Gastrocnemius medialis (tissue), 4 donors: Measurements from ENCODE around the gene CIITA. TPM values are rescaled to one million over a fixed set of nuclear protein-coding genes. Genes with fewer than 3 reads are reported as not detected.
"Not testable (repeated sequence)": the region's sequence is repeated elsewhere in the genome, so short reads cannot be mapped to it uniquely, and the experiment has no call there.

ENCODE experiments used
- ATAC-seq, 2 donors: fragments of 150-250 bp; one replicate each; pipeline ENCODE4 v1.9.1; 2016
- DNase-seq, 2 donors: peaks; one replicate each; pipeline ENCODE4 v3.0.0-alpha.2; 2019
- H3K27ac ChIP-seq, 4 donors: fragments of 200-600 bp; sonication (generic); 1 replicate in 1 of 4; 2 replicates in 3 of 4; pipeline ENCODE4 v1.5.1; 2016 to 2018; ENCODE audit warnings: mild to moderate bottlenecking in 2 of 4, moderate library complexity in 1 of 4
- H3K27me3 ChIP-seq, 3 donors: fragments of 200-600 bp; sonication (generic) in 2 of 3; 1 replicate in 1 of 3; 2 replicates in 2 of 3; pipeline versions ENCODE4 v1.5.1 to v1.6.0; 2016 to 2019; ENCODE audit warnings: mild to moderate bottlenecking in 1 of 3, moderate library complexity in 1 of 3
- H3K36me3 ChIP-seq, 2 donors: fragments of 200-600 bp; sonication (generic) in 1 of 2; one replicate each; pipeline ENCODE4 v1.5.1; 2017 to 2018
- H3K4me1 ChIP-seq, 2 donors: fragments of 200-600 bp; sonication (generic) in 1 of 2; one replicate each; pipeline ENCODE4 v1.5.1; 2016 to 2017; ENCODE audit warnings: mild to moderate bottlenecking in 2 of 2
- H3K4me3 ChIP-seq, 4 donors: fragments of 200-600 bp; sonication (generic) in 3 of 4; 1 replicate in 1 of 4; 2 replicates in 3 of 4; pipeline ENCODE4 v1.5.1; 2016 to 2019; ENCODE audit warnings: mild to moderate bottlenecking in 2 of 4
- H3K9me3 ChIP-seq, 3 donors: fragments of 200-600 bp; sonication (generic) in 2 of 3; 1 replicate in 1 of 3; 2 replicates in 2 of 3; pipeline ENCODE4 v1.5.1; 2016 to 2019
- CTCF ChIP-seq, 5 experiments: fragments of 450-650 bp in 3 of 5; fragments of 200-600 bp in 2 of 5; sonication (generic) in 2 of 5; IDR thresholded peaks in 4 of 5; conservative IDR thresholded peaks in 1 of 5; 1 replicate in 4 of 5; 2 replicates in 1 of 5; pipeline ENCODE4 v1.5.1; 2016 to 2019; ENCODE audit warnings: antibody characterized with exemption in 5 of 5, mild to moderate bottlenecking in 3 of 5, moderate library complexity in 3 of 5
- POLR2A ChIP-seq, 2 donors: fragments of 450-650 bp; IDR thresholded peaks; one replicate each; pipeline ENCODE4 v1.6.1; 2017; ENCODE audit warnings: antibody characterized with exemption in 2 of 2, mild to moderate bottlenecking in 2 of 2, moderate library complexity in 2 of 2
- in situ Hi-C, 4 donors: fragments of 200-750 bp; cut with MboI; loops; one replicate each; pipeline versions ENCODE4 v1.15.0 to v1.8.0; 2017; ENCODE audit warnings: low sequenced_read_pairs in 4 of 4
- intact Hi-C: fragments of 100-400 bp; cut with DNase I; formaldehyde crosslinking; loops from one replicate; pipeline ENCODE4 v1.15.1; 2023; ENCODE audit warnings: low total_unique reads
- total RNA-seq, 4 donors: library from RNA; depleted of rRNA; stranded (reverse); fragments of >200 nt; gene quantifications; one replicate each; pipeline versions ENCODE4 v1.1.0 to v1.2.3, GENCODE V29; 2016

CIITA gene
- total RNA-seq, 4 donors from 2014 or later = 2.3 to 9.1 (median 5.1) TPM

- intact Hi-C loops = loop anchor here (5.0 to 10.0 kb wide), 6 partner anchors 407 to 974 kb away; partner anchors contain the start of genes GSPT1 and RMI2
- TF ChIP-seq CTCF (IDR thresholded peaks at IDR 0.05 in 4 of 5, conservative IDR thresholded peaks at IDR 0.05 in 1 of 5) (peak in 1 of 5 experiments; percentile 9), POLR2A (IDR thresholded peaks at IDR 0.05) (peak; percentile 84 to 91)
- no peaks in the 10 kb centered on the region for H3K36me3 ChIP-seq
- peaks cover 76 to 78% of the 10 kb centered on the region in 2 donors for H3K4me1 ChIP-seq
- peak; percentile 12 to 47 for ATAC-seq
- H3K4me3 ChIP-seq = peak overlapping the region; percentile 70 to 82 (median 74)
- H3K9me3 ChIP-seq = no peaks in the 10 kb centered on the region
- no peaks in the 10 kb centered on the region for H3K27me3 ChIP-seq
- in situ Hi-C loops = no loop called here
- peak; percentile 80 to 85 for DNase-seq
- peak overlapping the region; percentile 91 to 96 (median 94) for H3K27ac ChIP-seq
These were observed 63.6 kb downstream of the CIITA start for GRCh38 chr16:10940501-10941079.

GRCh38 chr16:10941127-10941933, 64.3 kb downstream of the CIITA start:
- Histone ChIP-seq H3K36me3 (no peaks in the 10 kb centered on the region), H3K4me3 (peak overlapping the region; percentile 70 to 82 (median 74)), H3K4me1 (peaks cover 76 to 78% of the 10 kb centered on the region in 2 donors), H3K9me3 (no peaks in the 10 kb centered on the region), H3K27ac (peak overlapping the region; percentile 91 to 96 (median 94)), H3K27me3 (no peaks in the 10 kb centered on the region)
- in situ Hi-C loops = no loop called here
- ATAC-seq (peak; percentile 0 to 1), DNase-seq (no peak)
- TF ChIP-seq POLR2A (IDR thresholded peaks at IDR 0.05) (no peak), CTCF (IDR thresholded peaks at IDR 0.05 in 4 of 5, conservative IDR thresholded peaks at IDR 0.05 in 1 of 5) (no peak)
- intact Hi-C loops = loop anchor here (5.0 to 10.0 kb wide), 6 partner anchors 406 to 973 kb away; partner anchors contain the start of genes GSPT1 and RMI2

DNA sequence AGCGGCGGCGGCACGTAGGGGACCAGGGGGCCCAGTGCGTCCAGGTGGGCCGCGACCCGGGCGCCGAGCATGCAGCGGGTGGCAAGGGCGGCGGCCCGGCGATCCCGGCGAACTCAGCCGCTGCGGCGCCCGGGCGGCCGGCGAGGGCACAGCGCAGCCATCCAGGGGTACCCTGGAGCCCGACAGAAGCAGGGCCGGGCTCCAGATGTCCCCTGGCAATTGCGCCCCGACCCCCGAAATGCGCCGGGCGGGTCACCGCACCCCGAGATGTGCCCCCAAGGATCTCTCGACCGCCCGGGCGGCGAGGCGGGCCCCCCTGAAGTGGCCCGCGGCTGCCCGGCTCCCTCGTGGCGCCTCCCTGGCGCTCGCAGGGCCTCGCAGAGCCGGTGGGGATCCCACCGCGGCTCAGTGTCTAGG, 64.9 kb downstream of the CIITA start:
- ATAC-seq = peak in 1 of 2 donors; percentile 6
- in situ Hi-C loops, H3K36me3 ChIP-seq, H3K27me3 ChIP-seq, DNase-seq, H3K9me3 ChIP-seq: not testable (repeated sequence)
- intact Hi-C loops = loop anchor here (5.0 to 10.0 kb wide), 6 partner anchors 405 to 973 kb away; partner anchors contain the start of genes GSPT1 and RMI2
- Histone ChIP-seq H3K4me3 (peak overlapping the region; percentile 70 to 82 (median 74)), H3K4me1 (peaks cover 76 to 77% of the 10 kb centered on the region in 2 donors), H3K27ac (peak overlapping the region; percentile 91 to 96 (median 94))

GRCh38 chr16:10942352-10943063, 65.5 kb downstream of the CIITA start, which contains the start of gene DEXI:
TSS of gene DEXI (minus strand) at chr16:10942468. CDS start at chr16:10942005, 463 bp downstream.
- intact Hi-C loops = loop anchor here (5.0 to 10.0 kb wide), 6 partner anchors 405 to 972 kb away; partner anchors contain the start of genes GSPT1 and RMI2
- DNase-seq (peak; percentile 91 to 93), ATAC-seq (peak; percentile 27 to 49)
- in situ Hi-C loops = no loop called here
- H3K27ac ChIP-seq = peak within 1 kb of the TSS; percentile 91 to 96 (median 94)
- TF ChIP-seq POLR2A (IDR thresholded peaks at IDR 0.05) (peak; percentile 90 to 91), CTCF (IDR thresholded peaks at IDR 0.05 in 4 of 5, conservative IDR thresholded peaks at IDR 0.05 in 1 of 5) (peak in 4 of 5 experiments; percentile 45 to 66 (median 48))
- H3K9me3 ChIP-seq = no peaks in the 10 kb centered on the region
- H3K4me1 ChIP-seq = peaks cover 71 to 76% of the 10 kb centered on the region in 2 donors
- H3K4me3 ChIP-seq = peak within 1 kb of the TSS; percentile 70 to 82 (median 74)
- no peaks in the 10 kb centered on the region for H3K27me3 ChIP-seq
- H3K36me3 ChIP-seq = no peaks in the 10 kb centered on the region
